ENCODE measurements around the gene ECM2.

- TF ChIP-seq, protein P1, sequence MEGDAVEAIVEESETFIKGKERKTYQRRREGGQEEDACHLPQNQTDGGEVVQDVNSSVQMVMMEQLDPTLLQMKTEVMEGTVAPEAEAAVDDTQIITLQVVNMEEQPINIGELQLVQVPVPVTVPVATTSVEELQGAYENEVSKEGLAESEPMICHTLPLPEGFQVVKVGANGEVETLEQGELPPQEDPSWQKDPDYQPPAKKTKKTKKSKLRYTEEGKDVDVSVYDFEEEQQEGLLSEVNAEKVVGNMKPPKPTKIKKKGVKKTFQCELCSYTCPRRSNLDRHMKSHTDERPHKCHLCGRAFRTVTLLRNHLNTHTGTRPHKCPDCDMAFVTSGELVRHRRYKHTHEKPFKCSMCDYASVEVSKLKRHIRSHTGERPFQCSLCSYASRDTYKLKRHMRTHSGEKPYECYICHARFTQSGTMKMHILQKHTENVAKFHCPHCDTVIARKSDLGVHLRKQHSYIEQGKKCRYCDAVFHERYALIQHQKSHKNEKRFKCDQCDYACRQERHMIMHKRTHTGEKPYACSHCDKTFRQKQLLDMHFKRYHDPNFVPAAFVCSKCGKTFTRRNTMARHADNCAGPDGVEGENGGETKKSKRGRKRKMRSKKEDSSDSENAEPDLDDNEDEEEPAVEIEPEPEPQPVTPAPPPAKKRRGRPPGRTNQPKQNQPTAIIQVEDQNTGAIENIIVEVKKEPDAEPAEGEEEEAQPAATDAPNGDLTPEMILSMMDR (IDR thresholded peaks at IDR 0.05), result no peak
- no peak for TF ChIP-seq POLR2A (IDR thresholded peaks at IDR 0.05)
These were observed 18.7 kb downstream of the ECM2 start for GRCh38 chr9:92517046-92517445.

Data from tibial nerve (tissue), 3 donors.